GM04503 (cell line): Measurements from ENCODE around the gene PALLD.

ENCODE experiments used
- DNase-seq: peaks from one replicate; pipeline ENCODE4 v3.0.0-alpha.2; 2012; ENCODE audit warnings: low read depth

The PALLD gene

DNA sequence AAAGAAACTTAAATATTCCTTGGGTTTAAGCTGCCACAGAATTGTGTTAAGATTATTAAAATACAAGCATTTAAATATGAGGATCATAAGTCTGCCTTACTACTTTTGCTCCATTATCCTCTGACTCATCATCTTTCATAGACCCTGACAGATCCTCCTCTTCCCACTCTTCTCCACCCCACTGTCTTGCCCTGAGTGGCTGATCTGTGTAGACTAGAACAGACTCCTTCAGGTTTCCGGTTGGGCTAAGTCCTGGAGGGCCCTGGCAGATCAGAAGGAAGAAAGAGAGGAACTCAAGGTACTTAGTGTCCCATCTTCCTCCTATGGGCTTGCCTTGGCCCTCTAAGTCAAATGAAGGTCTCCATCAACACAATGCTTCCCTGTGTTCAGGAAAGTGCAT is 30.7 kb downstream of the PALLD start:
- no peak for DNase-seq

- no peak for DNase-seq
Observed at GRCh38 chr4:168528131-168528949, 31.5 kb downstream of the PALLD start.

DNA sequence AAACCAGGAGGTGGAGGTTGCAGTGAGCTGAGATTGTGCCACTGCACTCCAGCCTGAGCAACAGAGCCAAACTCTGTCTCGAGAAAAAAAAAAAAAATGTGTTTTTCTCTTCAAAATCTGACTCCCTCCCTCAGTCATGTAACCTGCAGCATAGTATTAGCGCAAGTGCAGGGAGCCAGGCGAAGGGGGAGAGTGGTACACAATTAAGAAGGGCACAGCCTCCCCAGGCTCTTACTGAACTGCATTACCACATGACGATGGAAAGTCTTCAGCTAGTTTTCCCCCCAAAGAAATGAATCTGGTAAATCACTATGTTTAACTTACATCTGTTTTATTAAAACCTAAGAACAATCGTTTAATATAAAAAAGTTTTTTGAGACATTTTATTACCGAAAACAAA is 32.4 kb downstream of the PALLD start:
- no peak for DNase-seq

- no peak for DNase-seq
Observed at GRCh38 chr4:168531305-168531704, 34.5 kb downstream of the PALLD start.

- DNase-seq, result no peak
Observed at GRCh38 chr4:168534535-168534934, 37.7 kb downstream of the PALLD start.

DNA sequence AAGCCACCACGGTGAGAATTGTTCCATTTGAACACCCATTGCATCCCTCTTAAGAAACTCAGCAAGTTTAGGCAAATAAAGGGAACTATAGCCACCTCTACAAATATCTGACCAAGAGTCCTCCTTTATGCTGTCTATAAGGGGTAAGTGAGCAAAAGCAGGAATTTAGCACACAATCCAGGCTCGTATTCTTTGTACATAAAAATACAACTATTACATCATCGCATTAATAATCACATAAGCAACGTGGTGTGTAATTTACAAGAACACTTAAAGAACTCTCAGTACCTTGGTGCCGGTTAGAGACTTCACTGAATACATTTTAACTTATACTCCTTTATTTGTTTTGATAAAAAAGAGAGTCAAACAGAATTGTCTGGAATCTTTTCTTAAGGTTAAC is 38.8 kb downstream of the PALLD start:
- DNase-seq, result no peak

DNA sequence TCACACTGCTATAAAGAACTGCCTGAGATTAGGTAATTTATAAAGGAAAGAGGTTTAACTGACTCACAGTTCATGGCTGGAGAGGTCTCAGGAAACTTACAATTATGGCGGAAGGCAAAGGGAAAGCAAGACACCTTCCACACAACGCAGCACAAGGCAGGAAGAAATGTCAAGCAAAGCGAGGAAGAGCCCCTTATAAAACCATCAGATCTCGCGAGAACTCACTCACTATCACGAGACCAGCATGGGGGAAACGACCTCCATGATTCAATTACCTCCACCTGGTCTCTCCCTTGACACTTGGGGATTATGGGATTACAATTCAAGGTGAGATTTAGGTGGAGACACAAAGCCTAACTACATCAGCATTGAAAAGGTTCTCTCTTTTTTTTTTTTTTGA is 39.6 kb downstream of the PALLD start:
- DNase-seq, result no peak

GRCh38 chr4:168537086-168537485 is 40.2 kb downstream of the PALLD start:
- no peak for DNase-seq

DNA sequence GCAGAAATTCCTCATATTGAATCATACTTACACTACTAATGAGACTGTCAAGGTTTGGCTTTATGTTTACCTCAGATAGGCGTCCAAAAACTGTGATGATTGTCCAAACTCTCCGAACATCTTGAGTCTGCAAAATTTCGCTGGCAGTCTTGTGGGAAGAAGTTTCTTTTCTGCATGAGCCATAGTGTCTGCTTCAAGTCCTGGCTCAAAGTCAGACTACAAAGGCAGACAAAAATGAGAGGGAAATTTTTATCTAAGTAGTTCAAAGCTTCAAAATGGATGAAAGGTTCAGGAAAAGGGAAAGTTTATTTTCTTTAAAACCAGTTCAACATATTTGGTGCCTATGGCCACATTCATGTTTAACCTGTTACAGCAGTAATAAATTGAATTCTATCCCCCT is 40.7 kb downstream of the PALLD start:
- no peak for DNase-seq

- DNase-seq, result no peak
Observed at GRCh38 chr4:168538632-168539031, 41.8 kb downstream of the PALLD start.

GRCh38 chr4:168540086-168540485 is 43.2 kb downstream of the PALLD start:
- peak; percentile 64 for DNase-seq

DNA sequence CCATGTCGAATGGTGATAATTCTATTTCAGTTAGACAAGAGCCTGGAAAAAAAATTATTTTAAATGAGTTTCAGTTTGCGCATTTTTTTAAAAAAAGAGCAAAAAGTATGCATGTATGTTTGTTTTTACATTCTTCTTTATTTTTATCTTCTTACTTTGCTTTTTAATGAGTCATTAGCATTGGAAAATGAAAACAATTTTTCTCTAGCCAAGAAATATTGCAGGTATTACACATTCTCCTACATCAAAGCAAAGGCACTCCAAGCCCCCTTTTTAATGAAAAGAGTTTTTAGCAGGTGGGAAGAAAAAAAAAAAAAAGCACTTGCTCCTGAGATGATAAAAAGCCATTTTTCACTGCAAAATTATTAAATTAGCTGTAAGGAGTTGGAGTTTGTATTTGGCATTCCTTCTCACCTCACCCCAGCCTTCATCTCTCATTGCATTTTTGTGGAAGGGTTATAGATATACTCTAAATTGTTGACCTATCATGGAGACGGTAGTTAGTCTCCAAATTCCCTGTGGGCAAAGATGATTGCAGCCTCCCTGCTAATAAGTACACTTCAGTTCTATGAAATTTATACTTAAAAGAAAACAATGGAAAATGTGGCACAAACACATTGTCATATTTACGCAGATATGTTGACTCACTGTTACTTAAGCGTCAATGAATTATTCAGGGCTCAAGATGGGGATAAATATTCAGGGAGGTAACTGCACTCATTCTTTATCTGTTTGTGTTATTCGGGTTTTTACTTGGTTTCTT is 43.8 kb downstream of the PALLD start:
- no peak for DNase-seq

- DNase-seq, result no peak
Observed at GRCh38 chr4:168541266-168541953, 44.6 kb downstream of the PALLD start.

DNA sequence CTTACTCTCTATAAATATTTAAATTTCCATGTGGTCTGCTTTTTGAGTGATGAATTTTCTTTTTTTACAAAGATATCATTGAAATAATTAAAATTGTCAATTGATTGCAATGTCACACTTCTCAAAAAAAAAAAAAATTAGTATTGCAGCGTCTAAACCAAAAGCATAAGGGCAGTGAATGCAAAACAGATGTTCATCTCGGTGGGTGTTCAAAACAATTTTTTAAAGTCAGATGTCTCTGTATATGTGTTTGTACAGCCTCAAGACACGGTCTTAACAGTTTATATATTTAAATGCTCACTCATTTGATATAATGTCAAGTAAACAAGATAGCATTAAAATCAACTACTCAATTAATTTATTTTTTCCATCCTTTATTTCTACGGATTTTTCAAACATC is 52.3 kb downstream of the PALLD start:
- DNase-seq, result no peak

GRCh38 chr4:168550064-168550766 is 53.4 kb downstream of the PALLD start:
- DNase-seq, result no peak

DNA sequence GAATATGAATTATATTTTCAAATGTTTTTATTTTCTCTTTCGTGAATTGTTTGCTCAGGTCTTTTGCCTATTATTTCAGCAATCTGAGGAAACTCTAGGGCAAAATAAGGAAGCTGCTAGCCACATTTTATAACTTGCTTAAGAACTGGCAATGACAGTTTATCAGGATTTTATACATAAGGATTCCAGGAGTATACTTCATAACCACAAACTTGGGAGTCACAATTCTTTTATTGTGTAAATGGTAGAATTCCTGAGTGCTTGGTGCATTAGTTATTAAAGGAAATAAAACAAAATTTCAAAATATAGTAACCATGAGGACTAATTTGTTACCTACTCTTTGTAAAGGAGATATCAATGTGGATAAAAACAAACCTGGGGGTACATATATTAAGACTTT is 54.4 kb downstream of the PALLD start:
- peak; percentile 78 for DNase-seq

- DNase-seq, result no peak
Observed at GRCh38 chr4:168551945-168552695, 55.3 kb downstream of the PALLD start.

DNA sequence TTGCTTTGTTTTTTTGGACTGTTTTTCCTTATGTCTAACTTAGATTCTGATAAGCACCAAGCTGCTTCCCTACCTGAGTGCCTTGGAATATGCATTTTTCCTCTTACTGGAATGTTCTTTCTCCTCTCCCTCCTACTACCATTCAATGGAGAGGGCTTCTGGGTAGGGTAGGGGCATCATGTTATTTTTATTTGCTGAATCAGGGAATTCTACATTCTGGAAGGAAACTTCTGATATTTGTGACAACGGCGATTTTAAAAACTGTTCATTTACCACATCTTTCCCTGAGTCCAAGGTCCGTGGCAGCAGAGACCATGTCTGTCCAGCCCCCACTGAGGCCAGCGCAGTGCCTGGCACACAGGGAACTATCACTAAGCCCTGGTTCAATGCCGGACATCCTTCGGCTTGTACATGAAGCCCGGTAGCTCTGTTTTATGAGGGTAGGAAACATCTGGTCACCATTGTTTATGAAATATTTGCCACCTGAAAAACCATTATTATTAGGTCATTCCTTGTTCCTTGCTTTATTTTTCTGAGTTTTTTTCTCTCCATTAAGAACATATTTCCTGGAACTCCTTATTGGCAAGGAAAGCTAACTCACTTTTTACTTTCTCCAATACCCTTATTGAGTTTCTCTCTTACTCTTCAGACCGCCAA is 57.0 kb downstream of the PALLD start:
- no peak for DNase-seq

GRCh38 chr4:168555437-168555836 is 58.6 kb downstream of the PALLD start:
- no peak for DNase-seq

DNA sequence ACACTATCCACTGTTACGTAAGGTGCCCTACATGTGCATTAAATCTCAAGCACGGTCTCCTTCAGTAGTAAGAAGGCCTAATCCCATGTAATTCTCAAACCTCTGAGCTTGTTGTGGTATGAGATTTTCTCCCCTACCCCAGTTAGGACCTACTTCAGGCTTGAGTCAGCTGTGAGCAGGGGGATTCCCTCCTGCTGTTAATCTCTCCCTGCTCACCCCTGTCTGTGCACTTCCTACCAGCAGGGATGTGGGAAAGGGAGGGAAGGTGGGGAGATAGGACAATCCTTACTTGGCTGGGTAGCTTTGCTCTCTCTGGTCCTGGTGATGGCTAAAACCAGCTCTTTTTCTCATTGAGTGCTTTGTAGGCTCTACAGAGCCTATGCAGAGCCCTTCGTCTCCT is 60.8 kb downstream of the PALLD start:
- no peak for DNase-seq

GRCh38 chr4:168558599-168558998 is 61.7 kb downstream of the PALLD start:
- no peak for DNase-seq
